Esophagus muscularis mucosa (tissue), 3 donors: Measurements from ENCODE around the gene HS1BP3.

ENCODE experiments used
- POLR2A ChIP-seq: fragments of 450-650 bp; IDR thresholded peaks from one replicate; pipeline ENCODE4 v1.6.1; 2017; ENCODE audit warnings: antibody characterized with exemption, moderate library complexity, mild to moderate bottlenecking, low read depth
- POLR2AphosphoS5 ChIP-seq, 2 donors: sonication (generic); formaldehyde crosslinking; IDR thresholded peaks; one replicate each; pipeline ENCODE4 v1.6.1; 2017; ENCODE audit warnings: antibody characterized with exemption in 2 of 2
- TF ChIP-seq, protein P1 (sequence below), 3 experiments: fragments of 200-600 bp in 2 of 3; fragments of 450-650 bp in 1 of 3; sonication (generic) in 2 of 3; IDR thresholded peaks; one replicate each; pipeline ENCODE4 v1.5.1; 2017 to 2019; ENCODE audit warnings: antibody characterized with exemption in 3 of 3, mild to moderate bottlenecking in 2 of 3, moderate library complexity in 1 of 3

DNA sequence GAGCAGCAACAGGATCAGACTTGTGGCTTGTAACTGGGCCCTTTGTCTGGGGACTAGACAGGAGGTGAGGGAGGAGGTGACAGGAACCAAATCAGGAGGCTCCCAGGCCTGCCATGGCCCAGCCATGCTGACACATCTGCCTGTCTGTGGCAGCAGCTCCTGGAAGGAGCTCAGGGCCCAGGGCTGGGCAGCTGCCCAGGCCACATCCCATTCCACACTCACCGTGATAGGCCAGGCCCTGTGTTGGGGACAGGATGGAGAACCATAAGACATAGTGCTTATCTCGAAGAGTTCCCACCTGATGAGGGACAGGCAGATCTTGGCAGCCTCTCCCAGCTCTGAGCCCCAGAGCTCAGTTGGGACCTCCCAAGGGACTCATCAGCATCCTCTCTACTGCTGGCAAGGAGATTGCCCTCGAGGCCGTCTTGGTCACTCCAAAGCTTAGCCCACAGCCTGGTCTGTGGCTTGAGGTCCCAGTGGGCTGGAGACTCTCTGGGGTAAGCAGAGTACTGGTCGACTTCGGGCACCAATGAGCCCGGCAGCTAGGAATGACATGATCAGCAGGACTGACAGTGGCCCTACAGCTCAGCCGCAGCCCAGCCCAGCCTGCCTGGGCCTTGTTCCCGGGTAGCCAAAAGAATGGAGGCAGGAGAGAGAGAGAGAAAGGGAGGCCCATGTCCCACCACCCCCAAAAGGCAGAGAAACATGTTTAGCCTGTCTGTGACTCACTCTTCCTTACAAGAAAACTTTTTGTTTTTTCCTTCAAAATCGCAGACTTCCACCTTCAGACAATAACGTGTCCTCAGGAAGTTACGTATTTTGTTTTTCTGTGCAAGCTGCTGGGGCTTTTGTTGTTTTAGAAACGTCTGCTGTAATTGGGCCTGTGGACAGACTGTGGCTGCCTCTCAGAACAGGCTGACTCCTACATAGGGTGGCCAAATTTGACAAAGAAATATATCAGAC lies 82.1 kb downstream of the HS1BP3 start:
- TF ChIP-seq, protein P1, sequence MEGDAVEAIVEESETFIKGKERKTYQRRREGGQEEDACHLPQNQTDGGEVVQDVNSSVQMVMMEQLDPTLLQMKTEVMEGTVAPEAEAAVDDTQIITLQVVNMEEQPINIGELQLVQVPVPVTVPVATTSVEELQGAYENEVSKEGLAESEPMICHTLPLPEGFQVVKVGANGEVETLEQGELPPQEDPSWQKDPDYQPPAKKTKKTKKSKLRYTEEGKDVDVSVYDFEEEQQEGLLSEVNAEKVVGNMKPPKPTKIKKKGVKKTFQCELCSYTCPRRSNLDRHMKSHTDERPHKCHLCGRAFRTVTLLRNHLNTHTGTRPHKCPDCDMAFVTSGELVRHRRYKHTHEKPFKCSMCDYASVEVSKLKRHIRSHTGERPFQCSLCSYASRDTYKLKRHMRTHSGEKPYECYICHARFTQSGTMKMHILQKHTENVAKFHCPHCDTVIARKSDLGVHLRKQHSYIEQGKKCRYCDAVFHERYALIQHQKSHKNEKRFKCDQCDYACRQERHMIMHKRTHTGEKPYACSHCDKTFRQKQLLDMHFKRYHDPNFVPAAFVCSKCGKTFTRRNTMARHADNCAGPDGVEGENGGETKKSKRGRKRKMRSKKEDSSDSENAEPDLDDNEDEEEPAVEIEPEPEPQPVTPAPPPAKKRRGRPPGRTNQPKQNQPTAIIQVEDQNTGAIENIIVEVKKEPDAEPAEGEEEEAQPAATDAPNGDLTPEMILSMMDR (IDR thresholded peaks at IDR 0.05), result no peak
- TF ChIP-seq POLR2A, result no peak
- TF ChIP-seq POLR2AphosphoS5 (IDR thresholded peaks at IDR 0.05), result peak; percentile 33 to 37
